Cardiac muscle cell (in vitro differentiated cells and primary cell): Measurements from ENCODE around the gene THNSL1. TPM values are rescaled to one million over a fixed set of nuclear protein-coding genes. Genes with fewer than 3 reads are reported as not detected.

ENCODE experiments used
- DNase-seq, 2 donors: peaks; one replicate each; pipeline versions ENCODE4 v3.0.0 to v3.0.0-alpha.2; 2010 to 2017; ENCODE audit warnings: low read depth in 1 of 2, low spot score in 1 of 2
- H3K27ac ChIP-seq: fragments of 200-600 bp; sonication (generic); 2 replicates; pipeline ENCODE4 v1.5.1; 2016
- H3K27me3 ChIP-seq: fragments of 200-600 bp; sonication (generic); 2 replicates; pipeline ENCODE4 v1.6.0; 2016; ENCODE audit warnings: control low read depth
- H3K36me3 ChIP-seq: fragments of 200-600 bp; sonication (generic); 2 replicates; pipeline ENCODE4 v1.5.1; 2016; ENCODE audit warnings: control low read depth
- H3K4me1 ChIP-seq: fragments of 200-600 bp; sonication (generic); 2 replicates; pipeline ENCODE4 v1.8.1; 2017; ENCODE audit warnings: low read depth, mild to moderate bottlenecking, mixed run types
- H3K4me3 ChIP-seq: fragments of 200-600 bp; sonication (generic); 2 replicates; pipeline ENCODE4 v1.5.1; 2016; ENCODE audit warnings: mild to moderate bottlenecking
- H3K9me3 ChIP-seq: fragments of 200-600 bp; sonication (generic); 2 replicates; pipeline ENCODE4 v1.5.1; 2017; ENCODE audit warnings: low read depth, mild to moderate bottlenecking, control low read depth
- CTCF ChIP-seq: IDR thresholded peaks from 2 replicates; pipeline ENCODE4 v1.5.1; 2012; ENCODE audit warnings: low read depth, mild to moderate bottlenecking, low read length
- polyA plus RNA-seq: library from polyadenylated mRNA; unstranded; fragments of >200 nt; fragmentation: Nextera tagmentation; extraction: Ambion mirVana; gene quantifications from 2 replicates; pipeline ENCODE4 v1.2.1, GENCODE V29; 2016
- total RNA-seq: library from RNA; depleted of rRNA; stranded (reverse); fragments of >200 nt; gene quantifications from 2 replicates; pipeline ENCODE4 v1.2.3, GENCODE V29; 2016

The THNSL1 gene
- total and polyA plus RNA-seq, 2 experiments from 2014 or later, result 3.9 to 6.9 TPM

- no peaks in the 10 kb centered on the region for H3K4me1 ChIP-seq
- no peaks in the 10 kb centered on the region for H3K36me3 ChIP-seq
- peak in 1 of 2 donors; percentile 23 for DNase-seq
- H3K9me3 ChIP-seq, result no peaks in the 10 kb centered on the region
- TF ChIP-seq CTCF, result no peak
- no peak overlapping the region for H3K4me3 ChIP-seq
- no peak overlapping the region for H3K27ac ChIP-seq
- no peaks in the 10 kb centered on the region for H3K27me3 ChIP-seq
Measured at GRCh38 chr10:25048450-25048849, 32.0 kb downstream of the THNSL1 start.

- no peak overlapping the region for H3K27ac ChIP-seq
- H3K36me3 ChIP-seq, result no peaks in the 10 kb centered on the region
- no peaks in the 10 kb centered on the region for H3K9me3 ChIP-seq
- peak in 1 of 2 donors; percentile 38 for DNase-seq
- TF ChIP-seq CTCF, result no peak
- no peaks in the 10 kb centered on the region for H3K27me3 ChIP-seq
- no peaks in the 10 kb centered on the region for H3K4me1 ChIP-seq
- H3K4me3 ChIP-seq, result no peak overlapping the region
Measured at GRCh38 chr10:25049966-25050365, 33.6 kb downstream of the THNSL1 start.

GRCh38 chr10:25050402-25050801, 34.0 kb downstream of the THNSL1 start:
- TF ChIP-seq CTCF, result no peak
- H3K27me3 ChIP-seq, result no peaks in the 10 kb centered on the region
- peak in 1 of 2 donors; percentile 5 for DNase-seq
- H3K36me3 ChIP-seq, result no peaks in the 10 kb centered on the region
- H3K4me1 ChIP-seq, result no peaks in the 10 kb centered on the region
- H3K9me3 ChIP-seq, result no peaks in the 10 kb centered on the region
- H3K27ac ChIP-seq, result no peak overlapping the region
- H3K4me3 ChIP-seq, result no peak overlapping the region

- Histone ChIP-seq H3K9me3 (no peaks in the 10 kb centered on the region), H3K36me3 (no peaks in the 10 kb centered on the region), H3K4me3 (no peak overlapping the region), H3K27ac (no peak overlapping the region), H3K4me1 (no peaks in the 10 kb centered on the region), H3K27me3 (no peaks in the 10 kb centered on the region)
- no peak for TF ChIP-seq CTCF
- DNase-seq, result no peak
Measured at GRCh38 chr10:25052012-25052411, 35.6 kb downstream of the THNSL1 start.

- no peaks in the 10 kb centered on the region for H3K9me3 ChIP-seq
- no peaks in the 10 kb centered on the region for H3K27me3 ChIP-seq
Measured at GRCh38 chr10:25056726-25057125, 40.3 kb downstream of the THNSL1 start.

More at GRCh38 chr10:25056726-25057125, 40.3 kb downstream of the THNSL1 start:
- no peaks in the 10 kb centered on the region for H3K36me3 ChIP-seq
- no peaks in the 10 kb centered on the region for H3K4me1 ChIP-seq
- no peak overlapping the region for H3K4me3 ChIP-seq
- H3K27ac ChIP-seq, result no peak overlapping the region
- DNase-seq, result no peak
- TF ChIP-seq CTCF, result no peak
